C4-2B (cell line): ENCODE results near the gene NCKIPSD.

Source experiments
- H3K27ac ChIP-seq: fragments of 450-650 bp; 2 replicates; pipeline ENCODE4 v1.5.1; 2017
- CTCF ChIP-seq: fragments of 450-650 bp; conservative IDR thresholded peaks from 2 replicates; pipeline ENCODE4 v1.5.1; 2017; ENCODE audit warnings: mild to moderate bottlenecking
- ZFX ChIP-seq: fragments of 450-650 bp; IDR thresholded peaks from 2 replicates; pipeline ENCODE4 v1.6.1; 2017

NCKIPSD gene

GRCh38 chr3:48686538-48687219 lies 964 bp upstream of the NCKIPSD start:
- TF ChIP-seq ZFX (no peak), CTCF (no peak)
- no peak overlapping the region for H3K27ac ChIP-seq

GRCh38 chr3:48685293-48685602 lies 467 bp downstream of the NCKIPSD start:
- TF ChIP-seq CTCF (no peak), ZFX (no peak)
- peak overlapping the region; percentile 91 for H3K27ac ChIP-seq

- TF ChIP-seq ZFX = no peak
- H3K27ac ChIP-seq = peak overlapping the region; percentile 91
Measured at GRCh38 chr3:48684480-48685143, 1.1 kb downstream of the NCKIPSD start.

- TF ChIP-seq ZFX (no peak), CTCF (no peak)
- H3K27ac ChIP-seq = peak overlapping the region; percentile 91
Measured at GRCh38 chr3:48684054-48684349, 1.7 kb downstream of the NCKIPSD start.

GRCh38 chr3:48682786-48683185 lies 2.9 kb downstream of the NCKIPSD start:
- H3K27ac ChIP-seq = peak overlapping the region; percentile 91; the same call in 1 of the 2 replicates
- TF ChIP-seq CTCF (no peak), ZFX (no peak)

GRCh38 chr3:48681974-48682610 lies 3.6 kb downstream of the NCKIPSD start:
- no peak overlapping the region for H3K27ac ChIP-seq
- no peak for TF ChIP-seq ZFX
- no peak for TF ChIP-seq CTCF

GRCh38 chr3:48681541-48681880 lies 4.2 kb downstream of the NCKIPSD start:
- TF ChIP-seq ZFX (no peak), CTCF (no peak)
- H3K27ac ChIP-seq = no peak overlapping the region
